Endothelial cell of umbilical vein (primary cell): ENCODE results near the gene EXOC1L. TPM values are rescaled to one million over a fixed set of nuclear protein-coding genes. Genes with fewer than 3 reads are reported as not detected.
A peak's percentile ranks its signal among the peaks of the same experiment; 100 is the strongest.

Source experiments
- BruUV-seq: library from RNA; stranded (reverse); fragments of 400-500 nt; replicated peaks from 2 replicates; lab custom pipeline; 2021; lab: Mats Ljungman, UMichigan
- CTCF ChIA-PET: fragments of 300-600, 350-600 bp; sonication (Branson Sonifier 250); formaldehyde crosslinking; loops from one replicate; lab custom pipeline; 2021; ENCODE audit warnings: antibody characterized with exemption, inconsistent platforms; lab: Charles Lee
- POLR2A ChIA-PET: fragments of 300-600, 350-600 bp; sonication (Branson Sonifier 250); formaldehyde crosslinking; loops from one replicate; lab custom pipeline; 2021; ENCODE audit warnings: antibody characterized with exemption, inconsistent platforms; lab: Charles Lee
- DNase-seq: peaks from one replicate; pipeline ENCODE4 v3.0.0-alpha.2; 2011; ENCODE audit warnings: low read depth, low spot score
- FAIRE-seq: peaks from 2 replicates; lab custom pipeline; 2011; peaks lifted over from hg19 to GRCh38; lab: Jason Lieb, UNC
- H2AFZ ChIP-seq: 2 replicates; pipeline ENCODE4 v1.6.0; 2012; ENCODE audit warnings: low read depth, low read length, control low read depth, inconsistent platforms
- H3K27ac ChIP-seq: 2 replicates; pipeline ENCODE4 v1.5.1; 2011; ENCODE audit warnings: low read depth, mild to moderate bottlenecking, control low read depth, low read length, moderate library complexity; ENCODE audit not compliant: insufficient read depth
- H3K27me3 ChIP-seq, 2 experiments: 2 replicates each; pipeline versions ENCODE4 v1.6.0 to v1.6.1; 2011; ENCODE audit warnings: low read length in 2 of 2, mixed read lengths in 1 of 2; ENCODE audit not compliant: control insufficient read depth in 2 of 2, insufficient read depth in 2 of 2
- H3K36me3 ChIP-seq, 2 experiments: 2 replicates in 1 of 2; 3 replicates in 1 of 2; pipeline ENCODE4 v1.5.1; 2011; ENCODE audit warnings: low read length in 2 of 2, mild to moderate bottlenecking in 1 of 2, moderate library complexity in 1 of 2; ENCODE audit not compliant: control insufficient read depth in 2 of 2, insufficient read depth in 2 of 2; ENCODE audit errors: extremely low read depth in 1 of 2
- H3K4me1 ChIP-seq: 3 replicates; pipeline ENCODE4 v1.5.1; 2011; ENCODE audit warnings: mild to moderate bottlenecking, low read length; ENCODE audit not compliant: control insufficient read depth, insufficient read depth; ENCODE audit errors: extremely low read depth
- H3K4me2 ChIP-seq: 2 replicates; pipeline ENCODE4 v1.6.1; 2011; ENCODE audit warnings: low read length, control low read depth, mixed read lengths; ENCODE audit not compliant: insufficient read depth
- H3K4me3 ChIP-seq, 3 experiments: fragments of 200-600 bp in 1 of 3; sonication (generic), shearing (Covaris generic) in 1 of 3; replicated peaks in 1 of 3; 2 replicates each; pipeline ENCODE4 v1.5.1; 2011 to 2016; ENCODE audit warnings: control low read depth in 3 of 3, low read length in 3 of 3, mild to moderate bottlenecking in 2 of 3, inconsistent platforms in 1 of 3, low read depth in 1 of 3, moderate library complexity in 1 of 3; ENCODE audit not compliant: insufficient read depth in 1 of 3
- H3K79me2 ChIP-seq: 2 replicates; pipeline ENCODE4 v1.6.0; 2012; ENCODE audit warnings: low read length, inconsistent platforms; ENCODE audit not compliant: control insufficient read depth, insufficient read depth
- H3K9ac ChIP-seq: replicated peaks from 2 replicates; pipeline ENCODE3; 2011; ENCODE audit warnings: low read length, control low read depth; ENCODE audit not compliant: insufficient read depth; ENCODE audit errors: extremely low read depth
- H3K9me1 ChIP-seq: replicated peaks from 3 replicates; pipeline ENCODE4 v1.6.0; 2011; ENCODE audit warnings: mild to moderate bottlenecking, low read length; ENCODE audit not compliant: control insufficient read depth, insufficient read depth; ENCODE audit errors: extremely low read depth
- H3K9me3 ChIP-seq: replicated peaks from 2 replicates; pipeline ENCODE4 v1.5.1; 2012; ENCODE audit warnings: low read length, inconsistent platforms; ENCODE audit not compliant: control insufficient read depth, insufficient read depth
- H4K20me1 ChIP-seq: replicated peaks from 2 replicates; pipeline ENCODE3; 2011; ENCODE audit warnings: mild to moderate bottlenecking, low read length; ENCODE audit not compliant: control insufficient read depth, insufficient read depth; ENCODE audit errors: extremely low read depth
- EZH2 ChIP-seq: IDR thresholded peaks from 2 replicates; pipeline ENCODE4 v1.6.1; 2012; ENCODE audit warnings: borderline replicate concordance, low read depth, mild to moderate bottlenecking, moderate library complexity, low read length, inconsistent platforms; ENCODE audit not compliant: severe bottlenecking
- FOS ChIP-seq: IDR thresholded peaks from 2 replicates; pipeline ENCODE4 v1.6.1; 2011; ENCODE audit warnings: mild to moderate bottlenecking, low read length, moderate library complexity, borderline replicate concordance; ENCODE audit not compliant: insufficient read depth
- GATA2 ChIP-seq: IDR thresholded peaks from 2 replicates; pipeline ENCODE4 v1.7.0; 2011; ENCODE audit warnings: low read depth, mild to moderate bottlenecking, moderate library complexity, mixed read lengths, low read length; ENCODE audit not compliant: insufficient read length, insufficient read depth
- JUN ChIP-seq: IDR thresholded peaks from 2 replicates; pipeline ENCODE4 v1.6.1; 2011; ENCODE audit warnings: borderline replicate concordance, low read depth; ENCODE audit not compliant: insufficient read length, insufficient read depth
- MYC ChIP-seq: IDR thresholded peaks from one replicate; pipeline ENCODE4 v1.6.1; 2011; ENCODE audit warnings: mild to moderate bottlenecking, low read depth, low read length
- POLR2A ChIP-seq: IDR thresholded peaks from 2 replicates; pipeline ENCODE4 v1.6.1; 2012; ENCODE audit warnings: low read depth, mild to moderate bottlenecking, control low read depth, low read length
- POLR2AphosphoS5 ChIP-seq: IDR thresholded peaks from 2 replicates; pipeline ENCODE4 v1.6.1; 2012; ENCODE audit warnings: low read depth, mild to moderate bottlenecking, control low read depth, low read length, moderate library complexity; ENCODE audit not compliant: insufficient read depth
- dilution Hi-C: fragments of 300-500 bp; cut with MboI; formaldehyde crosslinking; loops from one replicate; pipeline ENCODE4 v1.15.0; 2019; ENCODE audit warnings: low sequenced_read_pairs; ENCODE audit not compliant: extremely low pct_ligation_motif_present
- intact Hi-C: fragments of 100-400 bp; cut with micrococcal nuclease; formaldehyde crosslinking; loops from one replicate; pipeline ENCODE4 v1.10.0; 2022
- polyA plus RNA-seq, 4 experiments: library from polyadenylated mRNA; depleted of rRNA in 3 of 4; stranded (reverse) in 3 of 4; unstranded in 1 of 4; fragments of >200 nt; gene quantifications; 2 replicates each; pipeline versions ENCODE4 v1.2.1 to v1.2.3, GENCODE V29; 2011 to 2012; ENCODE audit warnings: missing spikeins in 1 of 4
- total RNA-seq: library from RNA; stranded (reverse); gene quantifications from 2 replicates; pipeline ENCODE4 v1.2.3, GENCODE V29; 2021
- TF ChIP-seq, protein P1 (sequence below): IDR thresholded peaks from 2 replicates; pipeline ENCODE4 v1.6.1; 2011; ENCODE audit not compliant: insufficient read depth, insufficient read length
- TF ChIP-seq, protein P2 (sequence below), 2 donors: IDR thresholded peaks; 1 replicate in 1 of 2; 2 replicates in 1 of 2; pipeline ENCODE4 v1.5.1; 2011; ENCODE audit warnings: low read length in 2 of 2, mild to moderate bottlenecking in 2 of 2, moderate library complexity in 2 of 2, control low read depth in 1 of 2, inconsistent platforms in 1 of 2, low read depth in 1 of 2; ENCODE audit not compliant: insufficient read depth in 1 of 2; ENCODE audit errors: extremely low read depth in 1 of 2

Gene EXOC1L
- total and polyA plus RNA-seq, 2 donors (not counting 3 experiments of a cell fraction or from before 2014, with no cell fraction given) = not detected

DNA sequence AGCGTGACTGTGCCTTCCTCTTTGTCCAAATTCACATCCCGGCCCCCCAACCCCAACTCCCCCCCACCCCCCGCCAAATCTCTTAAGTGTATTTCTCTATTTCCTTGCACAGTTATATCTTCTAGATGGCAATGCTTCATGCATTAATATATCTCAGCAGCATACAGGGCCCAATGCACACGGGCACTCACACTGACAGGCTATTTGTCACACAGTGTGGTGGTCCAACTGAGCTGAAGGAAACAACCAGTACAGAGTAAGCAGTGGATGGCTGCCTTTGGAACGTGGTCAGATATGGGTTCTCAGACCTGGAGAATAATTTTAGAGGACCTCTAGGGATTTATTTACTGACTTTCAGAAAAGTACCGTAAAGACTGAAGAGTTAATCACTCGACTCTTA is 34.5 kb downstream of the EXOC1L start:
- BruUV-seq = no TSS peak
- DNase-seq (peak; percentile 23), FAIRE-seq (no peak)
- Histone ChIP-seq H3K4me3 (peak overlapping the region; percentile 59 to 79 (median 64)), H4K20me1 (no peaks in the 10 kb centered on the region), H3K4me1 (peaks cover 8% of the 10 kb centered on the region), H3K27me3 (peaks cover 16 to 19% of the 10 kb centered on the region in 2 experiments), H3K4me2 (peak overlapping the region; percentile 61), H3K9me1 (no peaks in the 10 kb centered on the region), H3K36me3 (peaks cover 0 to 2% of the 10 kb centered on the region in 2 experiments), H2AFZ (peak overlapping the region; percentile 70), H3K9me3 (no peaks in the 10 kb centered on the region), H3K9ac (peak overlapping the region; percentile 83), H3K79me2 (peaks cover 20% of the 10 kb centered on the region), H3K27ac (peak overlapping the region; percentile 51)
- ChIA-PET CTCF (interaction anchor here (2.7 kb wide), 1 partner anchor 12 kb away, joined by 22 read pairs; no protein-coding TSS in a partner anchor), POLR2A (interaction anchor here (0.6 to 1.3 kb wide), 3 partner anchors 12 to 883 kb away, joined by 3 to 6 read pairs (median 5); no protein-coding TSS in a partner anchor)
- intact Hi-C loops (no loop called here), dilution Hi-C loops (no loop called here)
- no peak for TF ChIP-seq FOS
- TF ChIP-seq POLR2AphosphoS5 = no peak
- TF ChIP-seq, protein P1, sequence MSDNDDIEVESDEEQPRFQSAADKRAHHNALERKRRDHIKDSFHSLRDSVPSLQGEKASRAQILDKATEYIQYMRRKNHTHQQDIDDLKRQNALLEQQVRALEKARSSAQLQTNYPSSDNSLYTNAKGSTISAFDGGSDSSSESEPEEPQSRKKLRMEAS = no peak
- TF ChIP-seq MYC = no peak
- no peak for TF ChIP-seq JUN
- no peak for TF ChIP-seq POLR2A
- TF ChIP-seq, protein P2, sequence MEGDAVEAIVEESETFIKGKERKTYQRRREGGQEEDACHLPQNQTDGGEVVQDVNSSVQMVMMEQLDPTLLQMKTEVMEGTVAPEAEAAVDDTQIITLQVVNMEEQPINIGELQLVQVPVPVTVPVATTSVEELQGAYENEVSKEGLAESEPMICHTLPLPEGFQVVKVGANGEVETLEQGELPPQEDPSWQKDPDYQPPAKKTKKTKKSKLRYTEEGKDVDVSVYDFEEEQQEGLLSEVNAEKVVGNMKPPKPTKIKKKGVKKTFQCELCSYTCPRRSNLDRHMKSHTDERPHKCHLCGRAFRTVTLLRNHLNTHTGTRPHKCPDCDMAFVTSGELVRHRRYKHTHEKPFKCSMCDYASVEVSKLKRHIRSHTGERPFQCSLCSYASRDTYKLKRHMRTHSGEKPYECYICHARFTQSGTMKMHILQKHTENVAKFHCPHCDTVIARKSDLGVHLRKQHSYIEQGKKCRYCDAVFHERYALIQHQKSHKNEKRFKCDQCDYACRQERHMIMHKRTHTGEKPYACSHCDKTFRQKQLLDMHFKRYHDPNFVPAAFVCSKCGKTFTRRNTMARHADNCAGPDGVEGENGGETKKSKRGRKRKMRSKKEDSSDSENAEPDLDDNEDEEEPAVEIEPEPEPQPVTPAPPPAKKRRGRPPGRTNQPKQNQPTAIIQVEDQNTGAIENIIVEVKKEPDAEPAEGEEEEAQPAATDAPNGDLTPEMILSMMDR (IDR thresholded peaks at IDR 0.05; ENCODE audit: extremely low read depth in 1 of 2, insufficient read depth in 1 of 2, low read depth in 1 of 2, low read length in 2 of 2) = no peak
- TF ChIP-seq EZH2 = no peak
- TF ChIP-seq GATA2 = no peak
